ENCODE data around the gene GPRC5A.

DNA sequence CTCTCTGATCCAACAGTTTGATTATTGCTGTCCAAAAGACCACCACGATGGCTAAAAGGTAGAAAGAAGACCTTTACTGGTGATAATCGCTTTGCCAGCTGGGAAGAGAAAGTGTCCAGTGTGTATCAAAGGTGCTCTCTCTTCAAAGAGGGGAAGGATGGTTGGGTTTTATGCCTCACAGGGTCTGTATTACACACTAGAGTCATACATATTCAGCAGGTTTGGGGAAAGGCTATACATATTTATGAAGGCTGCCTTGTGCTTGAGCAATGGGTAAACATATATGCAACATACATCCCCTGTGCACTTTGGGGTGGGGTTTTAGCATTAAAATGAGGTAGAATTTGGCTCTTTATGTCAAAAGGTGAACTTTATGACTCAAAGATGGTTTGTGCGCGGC is 42.4 kb downstream of the GPRC5A start:
- TF ChIP-seq, protein P1, sequence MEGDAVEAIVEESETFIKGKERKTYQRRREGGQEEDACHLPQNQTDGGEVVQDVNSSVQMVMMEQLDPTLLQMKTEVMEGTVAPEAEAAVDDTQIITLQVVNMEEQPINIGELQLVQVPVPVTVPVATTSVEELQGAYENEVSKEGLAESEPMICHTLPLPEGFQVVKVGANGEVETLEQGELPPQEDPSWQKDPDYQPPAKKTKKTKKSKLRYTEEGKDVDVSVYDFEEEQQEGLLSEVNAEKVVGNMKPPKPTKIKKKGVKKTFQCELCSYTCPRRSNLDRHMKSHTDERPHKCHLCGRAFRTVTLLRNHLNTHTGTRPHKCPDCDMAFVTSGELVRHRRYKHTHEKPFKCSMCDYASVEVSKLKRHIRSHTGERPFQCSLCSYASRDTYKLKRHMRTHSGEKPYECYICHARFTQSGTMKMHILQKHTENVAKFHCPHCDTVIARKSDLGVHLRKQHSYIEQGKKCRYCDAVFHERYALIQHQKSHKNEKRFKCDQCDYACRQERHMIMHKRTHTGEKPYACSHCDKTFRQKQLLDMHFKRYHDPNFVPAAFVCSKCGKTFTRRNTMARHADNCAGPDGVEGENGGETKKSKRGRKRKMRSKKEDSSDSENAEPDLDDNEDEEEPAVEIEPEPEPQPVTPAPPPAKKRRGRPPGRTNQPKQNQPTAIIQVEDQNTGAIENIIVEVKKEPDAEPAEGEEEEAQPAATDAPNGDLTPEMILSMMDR (IDR thresholded peaks at IDR 0.05) = no peak
- TF ChIP-seq POLR2A (IDR thresholded peaks at IDR 0.05) = no peak
